GM12872 (cell line): ENCODE results near the gene EVC2.

Experiments used
- CTCF ChIP-seq: IDR thresholded peaks from 3 replicates; pipeline ENCODE4 v1.5.1; 2011; ENCODE audit warnings: low read depth, mild to moderate bottlenecking, low read length, moderate library complexity; ENCODE audit not compliant: insufficient read depth

The EVC2 gene

GRCh38 chr4:5710065-5710960, 2.0 kb upstream of the EVC2 start:
- TF ChIP-seq CTCF = no peak

DNA sequence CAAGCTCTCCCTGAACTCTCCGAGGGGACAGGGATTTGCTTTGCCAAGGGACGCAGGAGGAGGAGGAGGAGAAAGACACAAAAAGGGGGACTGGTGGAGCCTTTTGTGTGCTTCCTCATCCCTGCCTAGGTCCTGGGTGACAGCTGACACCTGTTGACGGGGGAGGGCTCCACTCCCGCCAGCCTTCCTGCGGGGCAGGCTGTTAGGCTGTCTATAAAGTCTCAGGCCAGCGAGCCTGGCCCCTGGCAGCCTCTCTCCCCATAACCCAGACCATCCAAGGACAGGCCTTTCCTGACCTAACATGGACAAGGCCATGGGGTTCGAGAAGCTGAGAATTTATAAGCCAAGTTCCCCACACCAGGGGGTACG, 832 bp upstream of the EVC2 start:
- no peak for TF ChIP-seq CTCF

GRCh38 chr4:5707778-5708448, 446 bp downstream of the EVC2 start:
- no peak for TF ChIP-seq CTCF

- TF ChIP-seq CTCF = no peak
Observed at GRCh38 chr4:5707366-5707765, 993 bp downstream of the EVC2 start.

DNA sequence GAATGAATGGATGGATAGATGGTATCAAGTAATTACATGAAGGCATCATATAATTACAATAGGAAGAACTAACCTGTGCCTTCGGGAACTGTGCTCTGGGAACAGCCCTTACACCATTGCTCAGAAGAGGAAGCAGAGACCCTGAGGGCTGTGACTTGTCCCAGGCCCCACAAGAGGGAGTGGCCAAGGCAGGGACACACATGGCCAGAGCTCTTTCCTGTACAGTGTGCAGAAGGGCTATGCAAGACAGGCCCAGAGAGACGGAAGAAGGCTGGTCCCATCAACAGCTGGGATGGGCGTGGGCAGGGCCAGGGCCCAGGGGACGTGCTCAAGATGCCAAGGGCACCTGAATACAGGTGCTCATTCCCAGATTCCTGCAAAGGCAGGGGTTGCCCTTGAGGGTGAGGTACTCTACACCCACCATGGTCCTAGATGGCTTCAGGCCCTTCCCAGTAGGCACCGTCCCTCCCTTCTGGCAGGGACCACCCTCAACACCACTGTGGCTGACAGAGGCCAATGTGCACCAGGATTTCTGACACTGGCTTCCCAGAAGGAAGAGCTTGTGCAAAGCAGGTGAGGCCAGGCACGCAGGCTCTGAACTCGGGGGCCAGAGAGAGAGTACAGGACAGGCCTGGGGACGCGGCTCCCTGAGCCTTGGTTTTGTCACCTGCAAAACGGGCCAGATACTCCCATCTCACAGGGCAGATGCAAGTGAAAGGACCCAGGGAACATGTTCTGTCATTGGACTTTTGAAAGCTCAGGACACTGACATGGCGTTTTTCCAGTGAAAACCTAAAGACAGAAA, 1.7 kb downstream of the EVC2 start:
- TF ChIP-seq CTCF = no peak

- no peak for TF ChIP-seq CTCF
Observed at GRCh38 chr4:5705647-5706320, 2.6 kb downstream of the EVC2 start.

DNA sequence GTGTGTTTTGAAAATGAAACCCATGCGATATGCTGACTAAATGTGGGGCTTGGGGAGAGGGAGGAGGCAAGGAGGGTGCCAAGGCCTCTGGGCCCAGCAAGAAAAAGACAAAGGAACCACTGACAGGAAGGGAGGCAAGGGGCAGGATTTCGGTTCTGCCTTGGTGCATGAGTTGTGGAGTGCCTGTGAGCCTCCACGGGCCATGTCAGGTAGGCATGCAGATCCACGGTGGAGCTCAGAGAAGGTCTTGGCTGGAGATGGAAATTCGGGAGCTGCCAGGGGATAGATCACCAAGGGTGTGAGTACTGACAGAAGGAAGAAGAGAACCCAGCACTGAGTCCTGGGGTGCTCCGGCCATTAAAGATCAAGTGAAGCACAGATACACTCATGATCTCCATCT, 4.1 kb downstream of the EVC2 start:
- TF ChIP-seq CTCF = no peak
